Stimulated activated CD4-positive, alpha-beta T cell treated with anti-CD3 and anti-CD28 coated beads, Interleukin-2, amount 100 ng/mL, for 24 hours (primary cell): ENCODE results near the gene HSPA1A.
"Not testable (repeated sequence)": the region's sequence is repeated elsewhere in the genome, so short reads cannot be mapped to it uniquely, and the experiment has no call there.

ENCODE experiments used
- DNase-seq, 2 donors: peaks; one replicate each; pipeline ENCODE4 v3.0.0-alpha.2; 2020

HSPA1A gene

GRCh38 chr6:31836474-31837368 lies 21.4 kb downstream of the HSPA1A start:
- peak in 1 of 2 donors; percentile 10 for DNase-seq

GRCh38 chr6:31837369-31838113 lies 22.2 kb downstream of the HSPA1A start:
- DNase-seq: peak in 1 of 2 donors; percentile 9

- DNase-seq: not testable (repeated sequence)
These were observed 22.8 kb downstream of the HSPA1A start for GRCh38 chr6:31838114-31838553.

GRCh38 chr6:31838968-31839367 lies 23.6 kb downstream of the HSPA1A start:
- DNase-seq: no peak

- DNase-seq: not testable (repeated sequence)
These were observed 24.4 kb downstream of the HSPA1A start for GRCh38 chr6:31839779-31840126.

- DNase-seq: no peak
These were observed 26.7 kb downstream of the HSPA1A start for GRCh38 chr6:31842053-31842452.

- DNase-seq: no peak
These were observed 29.2 kb downstream of the HSPA1A start for GRCh38 chr6:31844507-31844906.

GRCh38 chr6:31847276-31847978 lies 32.1 kb downstream of the HSPA1A start:
- DNase-seq: no peak

GRCh38 chr6:31850765-31851484 lies 35.6 kb downstream of the HSPA1A start:
- DNase-seq: no peak

- DNase-seq: no peak
These were observed 36.1 kb downstream of the HSPA1A start for GRCh38 chr6:31851485-31851832.

GRCh38 chr6:31851980-31852718 lies 36.8 kb downstream of the HSPA1A start:
- DNase-seq: not testable (repeated sequence)

GRCh38 chr6:31857774-31858173 lies 42.4 kb downstream of the HSPA1A start:
- DNase-seq: not testable (repeated sequence)

GRCh38 chr6:31858707-31859106 lies 43.4 kb downstream of the HSPA1A start:
- DNase-seq: no peak

GRCh38 chr6:31859923-31860322 lies 44.6 kb downstream of the HSPA1A start:
- DNase-seq: no peak

GRCh38 chr6:31860349-31860748 lies 45.0 kb downstream of the HSPA1A start:
- no peak for DNase-seq

- DNase-seq: no peak
These were observed 45.8 kb downstream of the HSPA1A start for GRCh38 chr6:31861150-31861549.

GRCh38 chr6:31861919-31862343 lies 46.6 kb downstream of the HSPA1A start:
- no peak for DNase-seq

GRCh38 chr6:31862344-31863235 lies 47.2 kb downstream of the HSPA1A start, which contains the start of gene NEU1:
TSS of gene NEU1 (minus strand) at chr6:31862821. CDS start at chr6:31862776, 45 bp downstream.
- peak; percentile 98 to 99 for DNase-seq

- DNase-seq: peak in 1 of 2 donors; percentile 40
These were observed 48.8 kb downstream of the HSPA1A start for GRCh38 chr6:31864123-31864562.

- DNase-seq: no peak
These were observed 49.5 kb downstream of the HSPA1A start for GRCh38 chr6:31864818-31865204.
